ENCODE data around the gene IL36B.

DNA sequence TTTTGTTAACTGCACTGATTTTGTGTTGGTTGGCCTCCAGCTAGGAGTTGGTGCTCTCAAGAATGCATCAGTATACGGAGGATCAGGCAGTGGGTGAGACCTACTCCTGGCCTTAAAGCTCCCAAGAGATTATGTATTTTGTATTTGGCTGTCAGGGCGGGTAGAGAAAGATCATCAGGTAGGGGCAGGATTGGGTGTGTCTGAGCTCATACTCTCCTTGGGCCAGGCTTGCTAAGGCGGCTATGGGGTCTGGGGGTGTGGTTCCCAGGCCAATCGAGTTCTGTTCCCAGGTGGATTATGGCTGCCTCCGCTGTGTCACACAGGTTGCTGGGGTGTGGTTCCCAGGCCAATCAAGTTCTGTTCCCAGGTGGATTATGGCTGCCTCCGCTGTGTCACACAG is 45.9 kb upstream of the IL36B start:
- TF ChIP-seq POLR2A (IDR thresholded peaks at IDR 0.05; ENCODE audit: low read depth, low read length) (no peak), PAX5 (IDR thresholded peaks at IDR 0.05; ENCODE audit: insufficient read depth, low read length, severe bottlenecking) (no peak), POLR2AphosphoS5 (IDR thresholded peaks at IDR 0.05; ENCODE audit: low read depth, low read length) (no peak), TAF1 (IDR thresholded peaks at IDR 0.05; ENCODE audit: low read depth, low read length) (no peak)
